HG02870 (cell line): Measurements from ENCODE around the gene DLL3.

ENCODE experiments used
- ATAC-seq: cut with Tn5 transposase; IDR thresholded peaks from one replicate; pipeline ENCODE4 v1.9.1; 2021; ENCODE audit warnings: mild to moderate bottlenecking, moderate library complexity; ENCODE audit not compliant: unreplicated experiment

The DLL3 gene

GRCh38 chr19:39550197-39550596 lies 51.5 kb downstream of the DLL3 start:
- ATAC-seq = no peak

GRCh38 chr19:39553082-39553652 lies 54.4 kb downstream of the DLL3 start:
- no peak for ATAC-seq

- ATAC-seq = no peak
Observed at GRCh38 chr19:39554701-39555311, 56.1 kb downstream of the DLL3 start.

GRCh38 chr19:39555883-39556282 lies 57.1 kb downstream of the DLL3 start:
- ATAC-seq = no peak
